HepG2 (cell line): ENCODE results near the gene RNF4. TPM values are rescaled to one million over a fixed set of nuclear protein-coding genes. Genes with fewer than 3 reads are reported as not detected.

Experiments
- ELF1 ChIP-seq: sonication (generic); formaldehyde crosslinking; IDR thresholded peaks from 2 replicates; pipeline ENCODE4 v1.4.0; 2020; ENCODE audit warnings: missing genetic modification reagents
- FOXK1 ChIP-seq: sonication (generic); formaldehyde crosslinking; IDR thresholded peaks from 2 replicates; pipeline ENCODE4 v1.4.0; 2020; ENCODE audit warnings: low read depth, missing genetic modification reagents, borderline replicate concordance
- FOXK2 ChIP-seq: fragments of 450-650 bp; IDR thresholded peaks from 2 replicates; pipeline ENCODE4 v1.6.1; 2016
- HNRNPK ChIP-seq: fragments of 200-400 bp; formaldehyde crosslinking; IDR thresholded peaks from 2 replicates; pipeline ENCODE4 v1.6.1; 2018; ENCODE audit warnings: low read length, low read depth, moderate library complexity, mild to moderate bottlenecking; ENCODE audit not compliant: poor library complexity, severe bottlenecking
- IRF2 ChIP-seq: IDR thresholded peaks from 2 replicates; pipeline ENCODE4 v1.6.1; 2018; ENCODE audit warnings: missing genetic modification reagents, missing compliant biosample characterization
- MED1 ChIP-seq: sonication (generic); formaldehyde crosslinking; IDR thresholded peaks from 2 replicates; pipeline ENCODE4 v1.4.0; 2020; ENCODE audit warnings: missing genetic modification reagents
- NFYC ChIP-seq: IDR thresholded peaks from 2 replicates; pipeline ENCODE4 v1.6.1; 2016; ENCODE audit warnings: missing genetic modification reagents, missing compliant biosample characterization
- PAX8 ChIP-seq: sonication (generic); formaldehyde crosslinking; IDR thresholded peaks from 2 replicates; pipeline ENCODE4 v1.8.0; 2022; ENCODE audit warnings: mild to moderate bottlenecking, missing genetic modification reagents, borderline replicate concordance
- POLR2A ChIP-seq, 2 experiments: IDR thresholded peaks; 2 replicates each; pipeline ENCODE4 v1.6.1; 2011; ENCODE audit warnings: low read depth in 2 of 2, low read length in 2 of 2, mild to moderate bottlenecking in 1 of 2, moderate library complexity in 1 of 2; ENCODE audit not compliant: insufficient read depth in 1 of 2
- RFX3 ChIP-seq: IDR thresholded peaks from 2 replicates; pipeline ENCODE4 v1.6.1; 2016; ENCODE audit warnings: missing biosample characterization, missing genetic modification reagents
- SP4 ChIP-seq: sonication (generic); formaldehyde crosslinking; IDR thresholded peaks from 2 replicates; pipeline ENCODE4 v1.8.1; 2023; ENCODE audit warnings: mild to moderate bottlenecking, missing genetic modification reagents
- TARDBP ChIP-seq: sonication (generic); formaldehyde crosslinking; IDR thresholded peaks from 2 replicates; pipeline ENCODE4 v1.8.0; 2022; ENCODE audit warnings: mild to moderate bottlenecking, missing genetic modification reagents
- THAP11 ChIP-seq: IDR thresholded peaks from 2 replicates; pipeline ENCODE4 v1.6.1; 2016; ENCODE audit warnings: missing biosample characterization, missing genetic modification reagents
- ZHX2 ChIP-seq, 2 experiments: sonication (generic) in 1 of 2; formaldehyde crosslinking in 1 of 2; IDR thresholded peaks; 2 replicates each; pipeline versions ENCODE4 v1.6.1 to v1.9.0; 2014 to 2022; ENCODE audit warnings: antibody characterized with exemption in 1 of 2, borderline replicate concordance in 1 of 2, inconsistent platforms in 1 of 2, low read depth in 1 of 2, missing genetic modification reagents in 1 of 2
- ZNF142 ChIP-seq: sonication (generic); formaldehyde crosslinking; IDR thresholded peaks from 2 replicates; pipeline ENCODE4 v1.4.0; 2020; ENCODE audit warnings: missing genetic modification reagents
- ZNF614 ChIP-seq: IDR thresholded peaks from 2 replicates; pipeline ENCODE4 v1.6.1; 2018; ENCODE audit warnings: missing biosample characterization, missing genetic modification reagents, inconsistent platforms, borderline replicate concordance
- ZNF644 ChIP-seq: IDR thresholded peaks from 2 replicates; pipeline ENCODE4 v1.6.1; 2016; ENCODE audit warnings: low read depth
- ZNF761 ChIP-seq: sonication (generic); formaldehyde crosslinking; conservative IDR thresholded peaks from 2 replicates; pipeline ENCODE4 v1.4.0; 2020; ENCODE audit warnings: mild to moderate bottlenecking, missing genetic modification reagents
- polyA plus RNA-seq, 8 experiments: library from polyadenylated mRNA; depleted of rRNA in 3 of 8; stranded (reverse) in 7 of 8; unstranded in 1 of 8; fragments of >200 nt; fragmentation: Illumina TruSeq in 4 of 8; extraction: Trizol in 4 of 8; gene quantifications; 2 replicates each; pipeline versions ENCODE4 v1.2.1 to v1.2.3, GENCODE V29; 2011 to 2016; ENCODE audit warnings: low read depth in 4 of 8, missing spikeins in 1 of 8, mixed read lengths in 1 of 8; ENCODE audit not compliant: insufficient read depth in 1 of 8
- total RNA-seq, 5 experiments: library from RNA; depleted of rRNA; stranded (reverse); fragments of >200 nt; fragmentation: Illumina TruSeq; extraction: Trizol; gene quantifications; 2 replicates each; pipeline ENCODE4 v1.2.3, GENCODE V29; 2016; ENCODE audit warnings: low read depth in 1 of 5

RNF4 gene
- total and polyA plus RNA-seq, 2 of the 13 experiments (the other 11 are each of a cell fraction or from before 2014, with no cell fraction given) = 38.1 to 45.1 TPM

- no peak for TF ChIP-seq ZNF614 (CRISPR knock-in tag)
- peak; percentile 74 for TF ChIP-seq HNRNPK
- 0 out of 2 replicates have a peak, but pooled peaks have one; percentile 42 for TF ChIP-seq ZNF142 (CRISPR knock-in tag)
- no peak for TF ChIP-seq PAX8 (CRISPR knock-in tag)
- peak; percentile 41; the same call in 1 of the 2 replicates for TF ChIP-seq TARDBP (CRISPR knock-in tag)
- TF ChIP-seq SP4 (CRISPR knock-in tag) = peak; percentile 74
- no peak for TF ChIP-seq ZNF644 (CRISPR knock-in tag)
- TF ChIP-seq RFX3 (CRISPR knock-in tag) = no peak
- TF ChIP-seq ELF1 = peak; percentile 68
- TF ChIP-seq THAP11 (CRISPR knock-in tag) = peak; percentile 96
- TF ChIP-seq ZNF761 (CRISPR knock-in tag) = 0 out of 2 replicates have a peak, but pooled peaks have one; percentile 18
- peak; percentile 42 to 68; a peak in 3 of 4 replicates for TF ChIP-seq POLR2A (IDR thresholded peaks at IDR 0.05; ENCODE audit: insufficient read depth in 1 of 2, low read depth in 2 of 2, low read length in 2 of 2)
- TF ChIP-seq FOXK1 (CRISPR knock-in tag) = 0 out of 2 replicates have a peak, but pooled peaks have one; percentile 47
- TF ChIP-seq IRF2 (CRISPR knock-in tag) = peak; percentile 72
- TF ChIP-seq NFYC (CRISPR knock-in tag) = peak; percentile 50
- TF ChIP-seq MED1 (CRISPR knock-in tag) = peak; percentile 45
- peak; percentile 83 for TF ChIP-seq ZHX2 (IDR thresholded peaks at IDR 0.05; ENCODE audit: low read depth)
- no peak for TF ChIP-seq ZHX2 (CRISPR knock-in tag; IDR thresholded peaks at IDR 0.05; ENCODE audit: borderline replicate concordance)
- TF ChIP-seq FOXK2 = no peak
These were observed 67.5 kb downstream of the RNF4 start, which contains the start of gene FAM193A (continued) for GRCh38 chr4:2536193-2537010.
